GM12875 (cell line): ENCODE results near the gene SPRR2F.

Experiments
- H3K4me3 ChIP-seq: one replicate; pipeline ENCODE4 v1.5.1; 2011; ENCODE audit warnings: low read depth, low read length, control low read depth
- CTCF ChIP-seq: IDR thresholded peaks from 2 replicates; pipeline ENCODE4 v1.5.1; 2011; ENCODE audit warnings: low read depth, mild to moderate bottlenecking, control low read depth, inconsistent platforms, low read length, moderate library complexity, borderline replicate concordance; ENCODE audit not compliant: insufficient read depth

SPRR2F gene

GRCh38 chr1:153072806-153073726 lies 40.2 kb downstream of the SPRR2F start:
- TF ChIP-seq CTCF = no peak
- no peak overlapping the region for H3K4me3 ChIP-seq

GRCh38 chr1:153071511-153071910 lies 41.8 kb downstream of the SPRR2F start, which contains the start of gene SPRR2B:
TSS of gene SPRR2B (minus strand) at chr1:153071611. CDS start at chr1:153070839, 772 bp downstream.
- no peak within 1 kb of the TSS for H3K4me3 ChIP-seq
- no peak for TF ChIP-seq CTCF

- no peak for TF ChIP-seq CTCF
- H3K4me3 ChIP-seq = no peak overlapping the region
Observed at GRCh38 chr1:153070243-153070642, 43.1 kb downstream of the SPRR2F start.
